HG03175 (cell line): ENCODE results near the gene CNOT6L.

Experiments
- ATAC-seq: cut with Tn5 transposase; IDR thresholded peaks from one replicate; pipeline ENCODE4 v1.9.1; 2021; ENCODE audit warnings: mild to moderate bottlenecking, moderate library complexity; ENCODE audit not compliant: unreplicated experiment

The CNOT6L gene

GRCh38 chr4:77820649-77821561 is 1.7 kb upstream of the CNOT6L start:
- no peak for ATAC-seq

- peak; percentile 74 for ATAC-seq
Observed at GRCh38 chr4:77819843-77820648, 878 bp upstream of the CNOT6L start.

- ATAC-seq, result peak; percentile 19
Observed at GRCh38 chr4:77819404-77819842, 255 bp upstream of the CNOT6L start.

- peak; percentile 22 for ATAC-seq
Observed at GRCh38 chr4:77818073-77818601, 1.0 kb downstream of the CNOT6L start.

- no peak for ATAC-seq
Observed at GRCh38 chr4:77817304-77818072, 1.7 kb downstream of the CNOT6L start.

- ATAC-seq, result no peak
Observed at GRCh38 chr4:77816546-77816945, 2.6 kb downstream of the CNOT6L start.

GRCh38 chr4:77815636-77816035 is 3.5 kb downstream of the CNOT6L start:
- ATAC-seq, result no peak

GRCh38 chr4:77805840-77806239 is 13.3 kb downstream of the CNOT6L start:
- no peak for ATAC-seq

- no peak for ATAC-seq
Observed at GRCh38 chr4:77804471-77804870, 14.7 kb downstream of the CNOT6L start.

GRCh38 chr4:77802402-77802801 is 16.8 kb downstream of the CNOT6L start:
- no peak for ATAC-seq

- no peak for ATAC-seq
Observed at GRCh38 chr4:77801260-77801608, 17.9 kb downstream of the CNOT6L start.

- no peak for ATAC-seq
Observed at GRCh38 chr4:77800483-77801259, 18.5 kb downstream of the CNOT6L start.

GRCh38 chr4:77800077-77800476 is 19.1 kb downstream of the CNOT6L start:
- no peak for ATAC-seq

GRCh38 chr4:77798385-77798784 is 20.8 kb downstream of the CNOT6L start:
- ATAC-seq, result no peak

- no peak for ATAC-seq
Observed at GRCh38 chr4:77797239-77797638, 21.9 kb downstream of the CNOT6L start.

- no peak for ATAC-seq
Observed at GRCh38 chr4:77795326-77795725, 23.8 kb downstream of the CNOT6L start.

GRCh38 chr4:77790146-77790545 is 29.0 kb downstream of the CNOT6L start:
- no peak for ATAC-seq

GRCh38 chr4:77788990-77789389 is 30.2 kb downstream of the CNOT6L start:
- ATAC-seq, result no peak

- no peak for ATAC-seq
Observed at GRCh38 chr4:77787969-77788368, 31.2 kb downstream of the CNOT6L start.

GRCh38 chr4:77785669-77786068 is 33.5 kb downstream of the CNOT6L start:
- no peak for ATAC-seq
